Measurements from ENCODE around the gene MAN2B2.
A peak's percentile ranks its signal among the peaks of the same experiment; 100 is the strongest.
"Not testable (repeated sequence)": the region's sequence is repeated elsewhere in the genome, so short reads cannot be mapped to it uniquely, and the experiment has no call there.

The MAN2B2 gene

GRCh38 chr4:6618386-6619115 lies 43.6 kb downstream of the MAN2B2 start:
- DNase-seq = no peak

DNA sequence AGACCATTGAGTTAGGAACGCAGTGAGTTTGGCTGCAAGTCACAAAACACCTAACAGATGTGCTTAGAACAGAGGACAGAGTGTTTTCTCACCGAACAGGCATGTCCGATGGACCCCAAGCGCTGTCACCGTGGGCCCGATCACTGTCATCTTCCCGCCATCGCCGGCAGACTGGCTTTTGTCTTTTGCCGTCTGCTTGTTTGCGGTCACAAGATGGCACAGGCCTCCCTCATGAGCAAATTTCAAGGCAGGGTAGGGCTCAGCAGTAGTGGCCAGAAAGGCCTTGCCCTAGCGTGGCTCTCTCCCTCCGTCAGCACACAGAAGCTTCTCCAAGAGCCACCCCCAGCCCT lies 44.1 kb downstream of the MAN2B2 start:
- no peak for DNase-seq

DNA sequence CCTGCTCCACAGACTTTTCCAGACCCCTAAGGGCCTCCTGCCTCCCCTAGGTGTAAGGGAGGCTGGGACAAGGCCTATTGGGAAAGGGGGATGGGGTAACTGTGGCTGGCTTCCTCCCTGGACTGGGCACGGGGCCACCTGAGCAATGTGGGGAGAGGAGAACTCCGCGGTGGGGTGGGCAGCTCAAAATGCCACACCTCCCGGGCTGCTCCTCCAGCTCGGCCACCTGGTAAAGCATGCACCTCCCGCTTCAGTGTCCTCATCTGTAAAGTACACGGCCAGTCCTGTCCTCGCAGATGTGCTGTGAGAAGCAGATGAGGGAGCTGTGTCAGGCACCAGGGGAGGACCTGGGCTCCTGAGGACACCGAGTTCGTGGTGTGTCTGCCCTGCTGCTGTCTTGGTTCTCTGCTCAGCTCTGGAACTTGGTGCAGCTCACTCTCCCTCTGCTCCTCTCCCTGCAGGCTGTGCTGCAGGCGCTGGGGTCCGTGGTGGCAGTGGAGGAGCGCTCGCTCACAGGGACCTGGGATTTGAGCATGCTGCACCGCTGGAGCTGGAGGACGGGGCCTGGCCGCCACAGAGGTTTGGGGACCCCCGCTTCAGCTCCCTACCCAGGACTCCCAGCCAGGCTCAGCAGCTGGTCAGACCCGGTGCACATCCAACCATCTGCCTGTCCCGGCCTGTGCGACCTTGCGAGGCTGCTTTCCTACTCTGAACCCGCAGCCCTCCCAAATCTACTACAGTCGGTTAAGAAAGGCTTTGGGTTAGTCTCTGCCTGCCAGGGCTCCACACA lies 44.7 kb downstream of the MAN2B2 start:
- DNase-seq = no peak

- DNase-seq = no peak
Observed at GRCh38 chr4:6620296-6620695, 45.3 kb downstream of the MAN2B2 start.

GRCh38 chr4:6620891-6621555 lies 46.0 kb downstream of the MAN2B2 start:
- no peak for DNase-seq

DNA sequence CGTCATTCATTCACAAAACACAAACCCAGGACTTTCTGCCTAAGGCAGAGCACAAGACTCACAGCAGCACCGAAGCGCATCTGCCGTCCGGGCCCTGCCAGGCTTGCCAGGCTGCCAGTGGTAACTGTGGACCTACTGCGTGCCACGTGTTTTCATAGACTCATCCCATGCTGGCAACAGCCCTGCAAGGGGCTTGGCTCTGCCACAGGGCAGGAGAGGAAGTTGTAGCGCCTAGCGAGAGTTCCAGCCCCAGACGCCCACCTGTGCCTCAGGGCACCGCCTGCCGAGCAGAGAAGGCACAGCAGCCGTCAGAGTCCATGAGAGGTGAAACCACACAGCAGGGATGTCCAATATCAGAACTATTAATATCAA lies 46.6 kb downstream of the MAN2B2 start:
- DNase-seq = no peak

DNA sequence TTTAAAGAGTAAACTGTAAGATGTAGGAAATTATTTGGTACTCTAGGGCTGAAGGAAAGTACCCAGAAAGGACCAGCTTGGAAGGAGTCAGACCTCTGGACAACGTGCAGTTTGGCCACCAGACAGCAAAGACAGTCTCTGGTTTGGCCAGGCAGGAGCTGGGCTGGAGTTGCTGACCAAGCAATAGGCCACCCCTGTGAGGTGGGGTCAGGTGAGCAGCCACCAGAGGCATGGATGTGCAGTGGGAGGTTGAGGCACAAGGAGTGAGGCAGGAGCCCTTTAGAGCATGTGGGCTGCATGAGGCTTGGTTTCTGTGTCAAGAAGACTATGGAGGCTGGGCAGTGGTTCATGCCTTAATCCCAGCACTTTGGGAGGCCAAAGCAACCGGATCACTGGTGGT lies 47.8 kb downstream of the MAN2B2 start:
- no peak for DNase-seq

GRCh38 chr4:6625256-6625655 lies 50.3 kb downstream of the MAN2B2 start:
- DNase-seq = no peak

DNA sequence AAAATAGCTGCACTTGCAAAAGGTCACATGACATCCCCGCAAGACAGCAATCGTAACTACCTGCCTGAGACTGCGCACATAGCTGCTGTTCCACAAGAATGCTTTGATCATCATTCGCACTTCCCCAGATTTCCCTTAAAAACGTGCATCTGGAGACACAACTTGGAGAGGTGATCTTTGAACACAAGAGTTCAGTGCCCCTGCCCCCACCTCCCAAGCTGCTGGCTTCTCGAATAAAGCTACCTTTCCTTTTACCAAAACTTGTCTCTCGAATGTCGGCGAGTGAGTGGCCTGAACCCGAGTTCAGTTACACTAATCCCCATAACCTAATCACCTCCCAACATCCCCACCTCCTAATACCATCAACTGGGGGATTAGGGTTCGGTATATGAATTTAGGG lies 51.1 kb downstream of the MAN2B2 start:
- no peak for DNase-seq

GRCh38 chr4:6627832-6628231 lies 52.8 kb downstream of the MAN2B2 start:
- DNase-seq = no peak

DNA sequence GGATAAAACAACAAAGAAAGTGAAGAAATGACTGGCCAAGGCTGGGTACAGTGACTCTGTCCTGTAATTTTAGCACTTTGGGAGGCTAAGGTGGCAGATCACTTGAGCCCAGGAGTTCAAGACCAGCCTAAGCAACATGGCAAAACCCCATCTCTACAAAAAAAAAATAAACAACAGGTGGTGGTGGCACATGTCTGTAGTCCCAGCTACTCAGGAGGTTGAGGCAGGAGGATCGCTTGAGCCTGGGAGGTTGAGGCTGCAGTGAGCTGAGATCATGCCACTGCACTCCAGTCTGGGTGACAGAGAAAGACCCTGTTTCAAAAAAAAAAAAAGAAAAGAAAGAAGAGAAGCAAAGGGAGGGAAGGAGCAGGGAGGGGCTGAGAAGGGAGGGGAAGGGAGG lies 53.5 kb downstream of the MAN2B2 start:
- DNase-seq = not testable (repeated sequence)

DNA sequence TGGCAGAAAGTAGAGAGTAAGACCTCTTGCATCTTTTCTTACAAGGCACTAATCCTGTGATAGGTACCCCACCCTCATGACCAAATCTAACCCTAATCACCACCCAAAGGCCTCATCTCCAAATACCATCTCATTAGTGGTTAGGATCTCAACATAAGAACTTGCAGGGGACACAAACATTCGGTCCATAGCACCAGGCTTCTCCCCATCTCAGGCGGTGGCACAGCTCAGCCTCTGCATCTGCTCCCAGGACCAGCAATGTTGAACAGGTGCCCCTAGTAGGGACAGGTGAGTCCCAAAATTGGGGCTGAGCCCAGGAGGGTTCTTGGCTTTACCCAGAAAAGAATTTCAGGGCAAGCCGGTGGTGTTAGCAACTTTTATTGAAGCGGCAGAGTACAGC lies 57.1 kb downstream of the MAN2B2 start:
- DNase-seq = no peak

- DNase-seq = peak in 1 of 5 donors; percentile 66
Observed at GRCh38 chr4:6633091-6633906, 58.3 kb downstream of the MAN2B2 start.

GRCh38 chr4:6634746-6635145 lies 59.8 kb downstream of the MAN2B2 start:
- no peak for DNase-seq

DNA sequence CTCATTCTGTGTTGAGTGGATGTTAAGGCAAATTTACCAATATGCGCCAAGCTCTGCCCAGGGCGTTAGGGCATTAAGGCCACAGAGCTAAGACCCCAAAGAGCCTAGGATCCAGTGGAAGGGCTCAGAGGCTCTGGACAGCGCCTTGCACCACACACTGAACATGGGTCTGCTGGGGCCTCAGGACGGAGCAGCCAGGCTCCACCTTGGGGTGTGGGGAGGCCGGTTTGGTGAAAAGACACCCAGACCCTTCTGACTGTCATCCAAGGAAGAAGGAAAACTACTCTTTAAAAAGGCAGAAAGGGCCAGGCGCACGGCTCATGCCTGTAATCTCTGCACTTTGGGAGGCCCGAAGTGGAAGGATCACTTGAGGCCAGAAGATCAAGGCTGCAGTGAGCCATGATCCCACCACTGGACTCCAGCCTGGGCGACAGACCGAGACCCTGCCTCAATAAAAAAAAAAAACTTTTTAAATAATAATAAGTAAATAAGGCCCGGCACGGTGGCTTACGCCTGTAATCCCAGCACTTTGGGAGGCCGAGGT lies 64.2 kb downstream of the MAN2B2 start:
- DNase-seq = no peak

DNA sequence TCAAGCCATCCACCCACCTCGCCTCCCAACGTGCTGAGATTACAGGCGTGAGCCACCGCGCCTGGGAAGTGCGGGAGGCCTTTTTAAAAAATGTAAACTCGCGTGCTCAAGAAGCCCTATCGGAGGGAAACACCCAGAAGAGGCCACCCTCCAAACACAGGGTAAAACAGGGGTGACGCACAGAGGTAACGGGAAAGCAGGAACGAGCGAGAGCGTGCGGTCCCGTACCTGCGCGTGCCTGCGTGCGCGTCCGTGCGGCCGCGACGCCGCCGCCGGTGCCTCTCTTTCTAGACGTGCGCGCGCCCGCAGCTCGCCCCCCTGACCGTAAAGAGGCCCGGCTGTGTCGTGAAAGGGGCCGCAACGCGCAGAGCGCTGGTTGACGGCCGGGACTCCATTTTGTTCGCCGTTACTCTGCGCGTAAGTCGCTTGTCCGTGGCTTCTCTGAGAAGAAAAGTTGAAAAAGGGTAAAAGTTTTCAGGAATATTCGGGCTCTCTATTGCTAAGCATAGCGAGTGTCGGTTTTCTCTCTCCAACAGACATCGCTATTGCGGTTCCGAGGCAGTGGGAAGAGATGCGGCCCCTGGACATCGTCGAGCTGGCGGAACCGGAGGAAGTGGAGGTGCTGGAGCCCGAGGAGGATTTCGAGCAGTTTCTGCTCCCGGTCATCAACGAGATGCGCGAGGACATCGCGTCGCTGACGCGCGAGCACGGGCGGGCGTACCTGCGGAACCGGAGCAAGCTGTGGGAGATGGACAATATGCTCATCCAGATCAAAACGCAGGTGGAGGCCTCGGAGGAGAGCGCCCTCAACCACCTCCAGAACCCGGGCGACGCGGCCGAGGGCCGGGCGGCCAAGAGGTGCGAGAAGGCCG lies 65.5 kb downstream of the MAN2B2 start, which contains the start of gene MRFAP1:
Gene MRFAP1 (plus strand): TSS at position 394 of the 872 bp plus-strand sequence. CDS start 178 bp downstream, at position 572.
- DNase-seq = peak; percentile 87 to 95 (median 91)

- DNase-seq = peak; percentile 19 to 67 (median 47)
Observed at GRCh38 chr4:6641164-6641970, 66.4 kb downstream of the MAN2B2 start.

DNA sequence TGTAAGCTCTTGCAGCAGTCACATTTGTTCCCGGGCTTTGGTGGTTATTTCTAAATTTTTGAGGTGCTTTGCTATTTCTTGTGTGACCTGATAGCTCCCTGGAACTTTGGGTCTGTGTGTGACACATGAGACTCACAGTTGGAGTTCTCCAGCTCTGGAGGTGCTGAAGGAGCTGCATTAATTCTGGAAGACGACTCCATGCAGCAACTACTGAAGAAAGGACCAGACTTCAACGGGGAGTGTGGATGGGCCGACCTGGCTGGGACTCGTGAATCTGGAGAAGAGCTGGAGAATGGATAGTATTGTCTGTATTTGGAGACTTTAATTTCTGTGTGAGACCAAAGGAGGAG lies 67.0 kb downstream of the MAN2B2 start:
- DNase-seq = no peak

- DNase-seq = no peak
Observed at GRCh38 chr4:6643141-6643847, 68.3 kb downstream of the MAN2B2 start.

Measured in T-helper 1 cell (primary cell).